RWPE2 (cell line): ENCODE results near the gene CNIH2.

ENCODE experiments used
- ATAC-seq: fragments of 200-7000 bp; cut with Tn5 transposase; 3 replicates; pipeline ENCODE4 v1.9.1; 2021; ENCODE audit warnings: low read depth
- DNase-seq: peaks from one replicate; pipeline ENCODE4 v3.0.0-alpha.2; 2020; ENCODE audit warnings: low spot score
- H3K27ac ChIP-seq: fragments of 450-650 bp; 2 replicates; pipeline ENCODE4 v1.5.1; 2017; ENCODE audit warnings: mild to moderate bottlenecking; ENCODE audit not compliant: poor library complexity, severe bottlenecking
- H3K27me3 ChIP-seq: fragments of 250-450 bp; sonication (Bioruptor Pico); 2 replicates; pipeline ENCODE4 v1.5.1; 2021; ENCODE audit warnings: mild to moderate bottlenecking, moderate library complexity; ENCODE audit not compliant: insufficient read depth, poor library complexity, severe bottlenecking
- H3K36me3 ChIP-seq: fragments of 250-450 bp; sonication (Bioruptor Pico); 2 replicates; pipeline ENCODE4 v1.5.1; 2020; ENCODE audit warnings: low read depth, mild to moderate bottlenecking, moderate library complexity
- H3K4me1 ChIP-seq: fragments of 250-450 bp; sonication (Bioruptor Pico); 2 replicates; pipeline ENCODE4 v1.5.1; 2021; ENCODE audit warnings: mild to moderate bottlenecking, moderate library complexity; ENCODE audit not compliant: insufficient read depth, poor library complexity, severe bottlenecking
- H3K4me3 ChIP-seq: fragments of 250-450 bp; sonication (Bioruptor Pico); 2 replicates; pipeline ENCODE4 v1.5.1; 2021; ENCODE audit warnings: mild to moderate bottlenecking, moderate library complexity; ENCODE audit not compliant: severe bottlenecking
- H3K9me3 ChIP-seq: fragments of 250-450 bp; sonication (Bioruptor Pico); 2 replicates; pipeline ENCODE4 v1.5.1; 2021; ENCODE audit warnings: mild to moderate bottlenecking, moderate library complexity; ENCODE audit not compliant: severe bottlenecking
- TF ChIP-seq, protein P1 (sequence below): fragments of 450-650 bp; IDR thresholded peaks from one replicate; pipeline ENCODE4 v1.5.1; 2017; ENCODE audit warnings: mild to moderate bottlenecking, moderate library complexity; ENCODE audit not compliant: poor library complexity, severe bottlenecking

Gene CNIH2

DNA sequence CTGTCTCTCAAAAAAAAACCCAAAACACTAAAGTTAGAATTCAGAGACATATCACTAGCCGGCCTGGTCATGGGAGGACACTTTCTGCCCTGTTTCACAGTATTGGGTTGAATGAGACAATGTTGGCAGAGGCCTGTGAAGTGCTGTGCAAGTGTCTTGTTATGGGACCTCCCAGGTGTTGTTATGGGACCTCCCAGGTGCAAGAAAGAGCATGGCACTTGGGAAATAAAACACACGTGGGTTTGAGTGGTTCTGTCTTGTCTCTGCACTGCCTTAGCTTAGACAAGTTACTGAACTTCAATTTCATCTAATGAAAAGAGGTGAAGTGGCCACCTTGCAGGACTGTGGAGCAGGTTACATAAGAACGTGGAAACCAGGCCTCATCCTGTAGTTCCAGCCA, 38.5 kb upstream of the CNIH2 start:
- Histone ChIP-seq H3K9me3 (no peaks in the 10 kb centered on the region), H3K4me1 (no peaks in the 10 kb centered on the region), H3K4me3 (no peak overlapping the region), H3K27ac (no peak overlapping the region), H3K27me3 (no peaks in the 10 kb centered on the region), H3K36me3 (peaks cover 33% of the 10 kb centered on the region)
- DNase-seq (no peak), ATAC-seq (no peak)
- TF ChIP-seq, protein P1, sequence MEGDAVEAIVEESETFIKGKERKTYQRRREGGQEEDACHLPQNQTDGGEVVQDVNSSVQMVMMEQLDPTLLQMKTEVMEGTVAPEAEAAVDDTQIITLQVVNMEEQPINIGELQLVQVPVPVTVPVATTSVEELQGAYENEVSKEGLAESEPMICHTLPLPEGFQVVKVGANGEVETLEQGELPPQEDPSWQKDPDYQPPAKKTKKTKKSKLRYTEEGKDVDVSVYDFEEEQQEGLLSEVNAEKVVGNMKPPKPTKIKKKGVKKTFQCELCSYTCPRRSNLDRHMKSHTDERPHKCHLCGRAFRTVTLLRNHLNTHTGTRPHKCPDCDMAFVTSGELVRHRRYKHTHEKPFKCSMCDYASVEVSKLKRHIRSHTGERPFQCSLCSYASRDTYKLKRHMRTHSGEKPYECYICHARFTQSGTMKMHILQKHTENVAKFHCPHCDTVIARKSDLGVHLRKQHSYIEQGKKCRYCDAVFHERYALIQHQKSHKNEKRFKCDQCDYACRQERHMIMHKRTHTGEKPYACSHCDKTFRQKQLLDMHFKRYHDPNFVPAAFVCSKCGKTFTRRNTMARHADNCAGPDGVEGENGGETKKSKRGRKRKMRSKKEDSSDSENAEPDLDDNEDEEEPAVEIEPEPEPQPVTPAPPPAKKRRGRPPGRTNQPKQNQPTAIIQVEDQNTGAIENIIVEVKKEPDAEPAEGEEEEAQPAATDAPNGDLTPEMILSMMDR = no peak

DNA sequence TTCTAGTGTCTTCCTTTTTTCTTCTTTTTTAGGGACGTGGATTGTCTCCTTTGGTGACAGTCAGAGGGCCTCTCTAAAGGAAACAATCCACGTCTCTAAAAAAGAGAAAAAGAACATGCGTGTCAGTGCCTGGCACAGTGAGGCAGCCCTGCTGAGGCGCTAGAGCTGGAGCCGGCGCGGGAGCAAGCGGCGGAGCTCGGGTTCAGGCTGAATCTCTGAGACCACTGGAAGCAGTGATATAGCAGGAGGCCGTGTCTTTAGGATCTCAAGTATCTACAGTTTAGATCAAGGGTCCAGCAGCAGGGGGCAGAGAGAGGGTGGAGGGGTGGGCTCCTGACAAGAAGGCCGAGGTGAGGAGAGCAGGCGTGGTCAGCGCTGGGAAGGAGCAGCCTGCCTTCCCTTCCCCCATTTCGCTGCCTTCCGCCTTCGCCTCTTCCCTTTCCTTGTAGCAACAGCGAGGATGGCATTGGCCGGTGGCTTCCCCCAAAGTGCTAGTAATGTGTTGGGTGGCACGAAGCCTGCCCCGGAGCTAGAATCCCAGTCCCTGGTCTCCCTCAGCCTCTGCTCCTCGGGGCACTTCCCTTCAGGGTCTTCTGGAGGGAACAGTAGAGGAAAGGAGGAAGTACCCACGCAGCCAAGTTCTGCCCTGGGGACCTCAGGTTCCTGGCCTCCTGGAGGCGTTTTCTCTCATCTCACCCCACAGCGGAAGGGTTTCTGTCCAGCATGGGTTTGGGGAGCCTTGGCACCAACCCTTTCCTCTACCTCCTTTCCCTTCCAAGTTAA, 37.8 kb upstream of the CNIH2 start:
- ATAC-seq = no peak
- Histone ChIP-seq H3K4me1 (no peaks in the 10 kb centered on the region), H3K27ac (no peak overlapping the region), H3K27me3 (no peaks in the 10 kb centered on the region), H3K36me3 (peaks cover 26% of the 10 kb centered on the region), H3K9me3 (no peaks in the 10 kb centered on the region), H3K4me3 (no peak overlapping the region)
- no peak for DNase-seq
- TF ChIP-seq, protein P1 = no peak

DNA sequence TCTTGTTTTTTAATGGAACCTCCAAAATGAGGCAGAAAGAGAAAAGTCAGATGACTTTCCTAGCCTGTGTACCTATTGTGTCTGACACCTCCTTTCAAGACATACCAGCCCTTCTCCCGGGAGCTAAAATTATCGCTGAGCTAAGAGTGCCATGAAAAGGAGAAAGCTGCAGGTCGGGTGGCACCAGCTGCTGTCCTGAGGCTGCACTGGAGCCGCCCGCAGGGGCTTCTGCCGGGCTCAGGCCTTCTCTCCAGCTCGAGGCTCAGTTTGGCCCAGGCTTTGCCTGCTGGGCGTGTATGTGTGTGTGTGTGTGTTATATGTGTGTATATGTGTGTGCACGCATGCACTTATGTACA, 37.2 kb upstream of the CNIH2 start:
- H3K4me3 ChIP-seq = no peak overlapping the region
- DNase-seq = no peak
- no peak for ATAC-seq
- H3K4me1 ChIP-seq = no peaks in the 10 kb centered on the region
- H3K27me3 ChIP-seq = no peaks in the 10 kb centered on the region
- no peaks in the 10 kb centered on the region for H3K9me3 ChIP-seq
- H3K36me3 ChIP-seq = peaks cover 24% of the 10 kb centered on the region
- no peak overlapping the region for H3K27ac ChIP-seq
- TF ChIP-seq, protein P1 = no peak

DNA sequence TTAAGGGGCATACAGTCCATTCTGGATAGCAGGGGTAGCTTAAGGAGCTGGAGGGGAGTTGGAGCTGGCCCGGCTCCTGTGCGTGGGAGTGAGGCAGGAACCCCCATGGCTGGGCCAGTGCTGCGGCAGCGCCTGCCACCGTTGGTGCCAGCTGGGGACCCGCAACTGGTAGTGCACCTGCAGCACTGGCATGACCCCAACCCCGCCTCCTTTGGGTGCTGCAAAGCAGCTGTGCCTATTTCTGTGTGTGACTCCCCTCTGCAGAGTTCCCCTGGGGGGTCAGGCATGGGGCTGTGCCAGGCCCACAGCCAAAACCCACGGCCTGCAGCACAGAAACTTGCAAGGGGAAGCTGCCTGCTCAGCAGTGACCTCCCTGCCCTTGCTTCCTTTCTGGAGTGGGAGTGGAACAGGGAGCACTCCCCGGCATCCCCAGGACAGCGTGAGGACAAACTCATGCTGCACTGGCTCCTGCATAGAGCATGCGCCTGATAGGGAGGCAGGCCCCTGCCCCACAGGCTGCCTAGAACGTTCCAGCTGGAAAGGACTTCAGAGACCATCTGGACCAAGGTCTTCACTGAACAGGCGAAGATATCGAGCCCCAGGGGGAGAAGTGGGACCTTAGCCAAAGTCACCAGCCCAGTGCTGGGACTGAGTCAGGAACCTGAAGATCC, 35.7 kb upstream of the CNIH2 start:
- TF ChIP-seq, protein P1 = no peak
- no peak for ATAC-seq
- no peak for DNase-seq

More for the DNA sequence above, 35.7 kb upstream of the CNIH2 start:
- Histone ChIP-seq H3K4me1 (no peaks in the 10 kb centered on the region), H3K27ac (no peak overlapping the region), H3K9me3 (no peaks in the 10 kb centered on the region), H3K4me3 (no peak overlapping the region), H3K27me3 (no peaks in the 10 kb centered on the region), H3K36me3 (peaks cover 24% of the 10 kb centered on the region)
